DOHH2 (cell line): Measurements from ENCODE around the gene TMCC1.

Experiments used
- EZH2phosphoT487 ChIP-seq: fragments of 200-600 bp; sonication (generic); IDR thresholded peaks from 2 replicates; pipeline ENCODE4 v1.6.1; 2017; ENCODE audit warnings: borderline replicate concordance, mild to moderate bottlenecking, antibody characterized with exemption, low read length, moderate library complexity, mixed read lengths
- TF ChIP-seq, protein P1 (sequence below): fragments of 200-600 bp; sonication (generic); IDR thresholded peaks from one replicate; pipeline ENCODE4 v1.5.1; 2014; ENCODE audit warnings: antibody characterized with exemption, mild to moderate bottlenecking, low read depth, low read length; ENCODE audit not compliant: poor library complexity, severe bottlenecking

DNA sequence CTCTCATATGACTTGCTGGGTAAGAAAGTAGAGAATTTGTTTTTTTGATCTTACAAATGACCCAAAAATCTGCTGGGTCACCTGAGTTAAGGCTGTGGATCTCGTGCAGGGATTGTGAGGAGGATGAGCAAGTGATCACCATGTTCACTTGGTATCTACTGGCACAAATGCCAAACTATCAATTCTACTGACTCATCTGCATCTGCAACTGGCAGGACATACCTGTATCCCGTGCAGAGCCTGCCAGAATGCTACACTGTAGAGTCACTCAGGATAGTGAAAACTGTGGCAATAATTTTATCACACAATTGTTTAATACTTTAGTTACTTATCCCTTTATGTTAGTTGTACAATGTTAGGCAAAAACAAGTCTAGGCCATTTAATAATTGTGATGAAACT, 157.4 kb downstream of the TMCC1 start:
- TF ChIP-seq, protein P1, sequence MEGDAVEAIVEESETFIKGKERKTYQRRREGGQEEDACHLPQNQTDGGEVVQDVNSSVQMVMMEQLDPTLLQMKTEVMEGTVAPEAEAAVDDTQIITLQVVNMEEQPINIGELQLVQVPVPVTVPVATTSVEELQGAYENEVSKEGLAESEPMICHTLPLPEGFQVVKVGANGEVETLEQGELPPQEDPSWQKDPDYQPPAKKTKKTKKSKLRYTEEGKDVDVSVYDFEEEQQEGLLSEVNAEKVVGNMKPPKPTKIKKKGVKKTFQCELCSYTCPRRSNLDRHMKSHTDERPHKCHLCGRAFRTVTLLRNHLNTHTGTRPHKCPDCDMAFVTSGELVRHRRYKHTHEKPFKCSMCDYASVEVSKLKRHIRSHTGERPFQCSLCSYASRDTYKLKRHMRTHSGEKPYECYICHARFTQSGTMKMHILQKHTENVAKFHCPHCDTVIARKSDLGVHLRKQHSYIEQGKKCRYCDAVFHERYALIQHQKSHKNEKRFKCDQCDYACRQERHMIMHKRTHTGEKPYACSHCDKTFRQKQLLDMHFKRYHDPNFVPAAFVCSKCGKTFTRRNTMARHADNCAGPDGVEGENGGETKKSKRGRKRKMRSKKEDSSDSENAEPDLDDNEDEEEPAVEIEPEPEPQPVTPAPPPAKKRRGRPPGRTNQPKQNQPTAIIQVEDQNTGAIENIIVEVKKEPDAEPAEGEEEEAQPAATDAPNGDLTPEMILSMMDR, result no peak
- no peak for TF ChIP-seq EZH2phosphoT487
